Subcutaneous abdominal adipose tissue (tissue), 5 donors: ENCODE results near the gene CUZD1.
"Not testable (repeated sequence)": the region's sequence is repeated elsewhere in the genome, so short reads cannot be mapped to it uniquely, and the experiment has no call there.

Experiments
- H3K27ac ChIP-seq: one replicate; pipeline ENCODE4 v1.7.0; 2013; ENCODE audit warnings: low read depth, mild to moderate bottlenecking, inconsistent platforms, low read length, moderate library complexity
- H3K27me3 ChIP-seq, 5 donors: one replicate each; pipeline ENCODE4 v1.7.0; 2013; ENCODE audit warnings: low read length in 5 of 5, inconsistent platforms in 1 of 5; ENCODE audit not compliant: control insufficient read depth in 5 of 5, insufficient read depth in 4 of 5
- H3K36me3 ChIP-seq, 5 donors: one replicate each; pipeline ENCODE4 v1.7.0; 2013; ENCODE audit warnings: low read length in 5 of 5; ENCODE audit not compliant: control insufficient read depth in 5 of 5, insufficient read depth in 5 of 5
- H3K4me1 ChIP-seq, 5 donors: one replicate each; pipeline ENCODE4 v1.7.0; 2013; ENCODE audit warnings: low read length in 5 of 5, mild to moderate bottlenecking in 3 of 5, moderate library complexity in 1 of 5; ENCODE audit not compliant: control insufficient read depth in 5 of 5, insufficient read depth in 5 of 5
- H3K4me3 ChIP-seq, 5 donors: one replicate each; pipeline ENCODE4 v1.7.0; 2013; ENCODE audit warnings: low read length in 5 of 5, low read depth in 1 of 5
- H3K9ac ChIP-seq, 5 donors: one replicate each; pipeline ENCODE4 v1.7.0; 2013; ENCODE audit warnings: low read length in 5 of 5, mild to moderate bottlenecking in 4 of 5, moderate library complexity in 3 of 5
- H3K9me3 ChIP-seq, 5 donors: one replicate each; pipeline ENCODE4 v1.7.0; 2013; ENCODE audit warnings: low read length in 5 of 5; ENCODE audit not compliant: control insufficient read depth in 5 of 5
- donor health status: healthy.
- donor health status: healthy.
- donor health status: healthy.
- donor health status: healthy.
- donor health status: healthy.

The CUZD1 gene

DNA sequence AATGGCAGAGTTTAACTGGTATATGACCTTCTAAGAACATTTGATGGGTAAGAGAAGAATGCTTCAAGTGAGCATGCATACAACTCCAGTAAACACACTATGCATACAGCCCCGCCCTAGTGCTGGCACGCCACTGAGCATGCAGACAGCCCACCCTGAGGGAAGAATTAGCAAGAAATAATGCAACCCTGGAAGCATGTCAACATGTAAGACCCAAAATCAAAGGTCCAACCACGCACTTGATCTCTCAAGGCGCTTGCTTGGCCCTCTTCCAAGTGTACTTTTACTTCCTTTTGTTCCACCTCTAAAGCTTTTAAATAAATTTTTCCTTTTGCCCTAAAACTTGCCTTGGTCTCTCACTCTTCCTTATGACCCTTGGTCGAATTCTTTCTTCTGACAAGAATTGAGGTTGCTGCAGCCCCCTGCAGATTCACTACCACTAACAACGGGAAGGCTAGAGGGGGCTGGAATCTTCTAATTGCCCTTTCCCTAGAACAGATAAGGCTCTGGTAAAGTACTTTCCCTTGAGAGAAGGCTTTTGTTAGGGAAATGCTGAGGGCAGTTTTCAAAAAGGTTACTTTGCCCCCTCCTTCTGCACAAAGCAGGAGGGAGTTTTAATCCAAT lies 30.3 kb upstream of the CUZD1 start:
- no peaks in the 10 kb centered on the region for H3K27me3 ChIP-seq
- H3K9ac ChIP-seq: no peak overlapping the region
- no peaks in the 10 kb centered on the region for H3K36me3 ChIP-seq
- H3K4me1 ChIP-seq: peaks cover 0 to 19% (median 17%) of the 10 kb centered on the region in 5 donors
- H3K27ac ChIP-seq: no peak overlapping the region
- H3K9me3 ChIP-seq: no peaks in the 10 kb centered on the region
- no peak overlapping the region for H3K4me3 ChIP-seq

DNA sequence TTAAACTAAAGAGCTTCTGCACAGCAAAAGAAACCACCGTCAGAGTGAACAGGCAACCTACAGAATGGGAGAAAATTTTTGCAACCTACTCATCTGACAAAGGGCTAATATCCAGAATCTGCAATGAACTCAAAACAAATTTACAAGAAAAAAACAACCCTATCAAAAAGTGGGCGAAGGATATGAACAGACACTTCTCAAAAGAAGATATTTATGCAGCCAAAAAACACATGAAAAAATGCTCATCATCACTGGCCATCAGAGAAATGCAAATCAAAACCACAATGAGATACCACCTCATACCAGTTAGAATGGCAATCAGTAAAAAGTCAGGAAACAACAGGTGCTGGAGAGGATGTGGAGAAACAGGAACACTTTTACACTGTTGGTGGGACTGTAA lies 26.3 kb upstream of the CUZD1 start:
- not testable (repeated sequence) for H3K4me3 ChIP-seq, H3K36me3 ChIP-seq, H3K27me3 ChIP-seq, H3K9ac ChIP-seq, H3K27ac ChIP-seq, H3K9me3 ChIP-seq, H3K4me1 ChIP-seq

- not testable (repeated sequence) for H3K27me3 ChIP-seq, H3K27ac ChIP-seq, H3K9ac ChIP-seq, H3K9me3 ChIP-seq, H3K4me3 ChIP-seq, H3K36me3 ChIP-seq, H3K4me1 ChIP-seq
Measured at GRCh38 chr10:122868768-122869167, 23.1 kb upstream of the CUZD1 start.

DNA sequence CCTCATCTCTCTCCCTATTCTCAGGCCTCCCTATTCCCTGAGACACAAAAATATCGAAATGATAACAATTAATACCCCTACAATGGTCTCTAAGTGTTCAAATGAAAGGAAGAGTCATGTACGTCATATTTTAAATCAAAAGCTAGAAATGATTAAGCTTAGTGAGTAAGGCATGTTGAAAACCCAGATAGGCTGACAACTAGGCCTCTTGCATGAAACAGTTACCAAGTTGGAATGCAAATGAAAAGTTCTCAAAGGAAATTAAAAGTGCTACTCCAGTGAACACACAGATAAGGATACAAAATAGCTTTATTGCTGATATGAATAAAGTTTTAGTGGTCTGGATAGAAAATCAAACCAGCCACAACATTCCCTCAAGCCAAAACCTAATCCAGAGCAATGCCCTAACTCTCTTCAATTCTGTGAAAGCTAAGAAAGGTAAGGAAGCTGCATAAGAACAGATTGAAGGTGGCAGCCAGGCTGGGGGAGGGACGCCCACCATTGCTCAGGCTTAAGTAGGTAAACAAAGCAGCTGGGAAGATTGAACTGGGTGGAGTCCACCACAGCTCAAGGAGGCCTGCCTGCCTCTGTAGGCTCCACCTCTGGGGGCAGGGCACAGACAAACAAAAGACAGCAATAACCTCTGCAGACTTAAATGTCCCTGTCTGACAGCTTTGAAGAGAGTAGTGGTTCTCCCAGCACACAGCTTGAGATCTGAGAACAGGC lies 21.3 kb upstream of the CUZD1 start:
- H3K4me1 ChIP-seq, H3K9me3 ChIP-seq, H3K36me3 ChIP-seq, H3K27me3 ChIP-seq, H3K4me3 ChIP-seq, H3K9ac ChIP-seq, H3K27ac ChIP-seq: not testable (repeated sequence)

DNA sequence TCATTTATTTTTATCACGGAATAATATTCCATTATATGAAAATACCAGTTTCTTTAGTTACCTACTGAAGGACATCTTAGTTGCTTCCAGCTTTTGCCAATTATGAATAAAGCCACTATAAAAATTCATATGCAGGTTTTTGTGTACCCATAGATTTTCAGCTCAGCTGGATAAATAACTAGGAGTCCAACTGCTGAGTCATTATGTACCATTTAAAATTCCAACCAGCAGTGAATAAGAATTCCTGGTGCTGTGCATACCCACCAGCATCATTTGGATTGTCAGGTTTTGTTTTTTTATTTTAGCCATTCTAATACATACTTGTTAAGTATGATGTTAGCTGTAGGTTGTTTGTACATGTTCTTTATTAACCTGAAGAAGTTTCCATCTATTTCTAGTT lies 19.2 kb upstream of the CUZD1 start:
- H3K4me1 ChIP-seq: no peaks in the 10 kb centered on the region
- H3K4me3 ChIP-seq: no peak overlapping the region
- no peaks in the 10 kb centered on the region for H3K36me3 ChIP-seq
- H3K9ac ChIP-seq: no peak overlapping the region
- no peaks in the 10 kb centered on the region for H3K27me3 ChIP-seq
- no peaks in the 10 kb centered on the region for H3K9me3 ChIP-seq
- H3K27ac ChIP-seq: no peak overlapping the region

DNA sequence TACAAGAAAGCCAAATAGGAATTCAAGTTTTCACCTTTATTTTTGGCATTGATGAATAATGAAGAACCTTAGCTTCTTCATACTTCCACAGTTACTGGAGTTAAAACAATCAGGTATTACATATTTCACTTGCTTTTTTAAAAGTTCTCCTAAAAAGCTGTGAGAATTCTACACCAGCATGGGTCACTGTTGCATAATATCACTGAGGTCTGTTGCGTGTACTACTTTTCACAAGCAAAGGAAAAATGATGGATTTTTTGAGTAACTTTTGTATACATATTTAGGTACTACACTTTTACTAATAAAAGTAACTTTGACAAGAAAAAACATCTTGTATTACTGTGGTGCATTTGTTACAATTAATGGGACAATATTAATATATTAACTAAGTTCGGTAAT lies 18.5 kb upstream of the CUZD1 start:
- Histone ChIP-seq H3K9ac (no peak overlapping the region), H3K27ac (no peak overlapping the region), H3K27me3 (no peaks in the 10 kb centered on the region), H3K9me3 (no peaks in the 10 kb centered on the region), H3K4me1 (no peaks in the 10 kb centered on the region), H3K36me3 (no peaks in the 10 kb centered on the region), H3K4me3 (no peak overlapping the region)

GRCh38 chr10:122863216-122864193 lies 17.8 kb upstream of the CUZD1 start:
- no peak overlapping the region for H3K4me3 ChIP-seq
- H3K36me3 ChIP-seq: no peaks in the 10 kb centered on the region
- H3K4me1 ChIP-seq: no peaks in the 10 kb centered on the region
- H3K27me3 ChIP-seq: no peaks in the 10 kb centered on the region
- H3K27ac ChIP-seq: no peak overlapping the region
- no peak overlapping the region for H3K9ac ChIP-seq
- H3K9me3 ChIP-seq: no peaks in the 10 kb centered on the region

GRCh38 chr10:122861711-122862161 lies 16.1 kb upstream of the CUZD1 start:
- Histone ChIP-seq H3K27ac (no peak overlapping the region), H3K9me3 (no peaks in the 10 kb centered on the region)

DNA sequence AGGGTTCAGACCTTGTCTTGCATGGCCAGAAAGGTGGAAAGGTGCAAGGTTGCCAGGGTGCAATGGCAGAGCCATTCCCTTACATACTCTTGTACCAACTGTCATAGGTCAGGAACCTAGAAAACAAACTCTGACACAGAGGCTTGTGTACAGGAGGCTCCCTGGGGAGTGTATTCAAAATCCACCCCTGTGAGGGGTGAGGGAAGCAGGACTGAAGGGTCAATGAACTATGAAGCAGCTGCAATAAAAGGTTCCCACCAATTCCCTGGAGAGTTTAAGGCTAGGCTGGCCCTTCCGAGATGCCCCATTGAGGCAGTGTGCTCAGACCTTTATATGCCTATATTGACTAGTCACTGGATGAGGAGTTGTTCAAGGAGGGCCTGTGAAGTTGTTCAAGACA lies 13.9 kb upstream of the CUZD1 start:
- no peak overlapping the region for H3K9ac ChIP-seq
- no peaks in the 10 kb centered on the region for H3K4me1 ChIP-seq
- H3K27ac ChIP-seq: no peak overlapping the region
- no peak overlapping the region for H3K4me3 ChIP-seq
- no peaks in the 10 kb centered on the region for H3K9me3 ChIP-seq
- peaks cover 0 to 5% (median 3%) of the 10 kb centered on the region in 5 donors for H3K36me3 ChIP-seq
- no peaks in the 10 kb centered on the region for H3K27me3 ChIP-seq

More at GRCh38 chr10:122861711-122862161, 16.1 kb upstream of the CUZD1 start:
- Histone ChIP-seq H3K9ac (no peak overlapping the region), H3K4me3 (no peak overlapping the region), H3K4me1 (no peaks in the 10 kb centered on the region), H3K36me3 (no peaks in the 10 kb centered on the region), H3K27me3 (no peaks in the 10 kb centered on the region)

GRCh38 chr10:122858042-122858441 lies 12.4 kb upstream of the CUZD1 start:
- H3K27me3 ChIP-seq, H3K9ac ChIP-seq, H3K4me1 ChIP-seq, H3K9me3 ChIP-seq, H3K27ac ChIP-seq, H3K36me3 ChIP-seq, H3K4me3 ChIP-seq: not testable (repeated sequence)
